Testis (tissue), 2 donors: ENCODE results near the gene UBAC1.

Source experiments
- POLR2A ChIP-seq: fragments of 450-650 bp; IDR thresholded peaks from one replicate; pipeline ENCODE4 v1.6.1; 2017; ENCODE audit warnings: antibody characterized with exemption, mild to moderate bottlenecking, moderate library complexity
- TF ChIP-seq, protein P1 (sequence below), 3 experiments: fragments of 450-650 bp in 2 of 3; fragments of 200-600 bp in 1 of 3; sonication (generic) in 1 of 3; IDR thresholded peaks; one replicate each; pipeline ENCODE4 v1.5.1; 2016 to 2019; ENCODE audit warnings: antibody characterized with exemption in 3 of 3, mild to moderate bottlenecking in 2 of 3, moderate library complexity in 1 of 3

- no peak for TF ChIP-seq POLR2A
- TF ChIP-seq, protein P1, sequence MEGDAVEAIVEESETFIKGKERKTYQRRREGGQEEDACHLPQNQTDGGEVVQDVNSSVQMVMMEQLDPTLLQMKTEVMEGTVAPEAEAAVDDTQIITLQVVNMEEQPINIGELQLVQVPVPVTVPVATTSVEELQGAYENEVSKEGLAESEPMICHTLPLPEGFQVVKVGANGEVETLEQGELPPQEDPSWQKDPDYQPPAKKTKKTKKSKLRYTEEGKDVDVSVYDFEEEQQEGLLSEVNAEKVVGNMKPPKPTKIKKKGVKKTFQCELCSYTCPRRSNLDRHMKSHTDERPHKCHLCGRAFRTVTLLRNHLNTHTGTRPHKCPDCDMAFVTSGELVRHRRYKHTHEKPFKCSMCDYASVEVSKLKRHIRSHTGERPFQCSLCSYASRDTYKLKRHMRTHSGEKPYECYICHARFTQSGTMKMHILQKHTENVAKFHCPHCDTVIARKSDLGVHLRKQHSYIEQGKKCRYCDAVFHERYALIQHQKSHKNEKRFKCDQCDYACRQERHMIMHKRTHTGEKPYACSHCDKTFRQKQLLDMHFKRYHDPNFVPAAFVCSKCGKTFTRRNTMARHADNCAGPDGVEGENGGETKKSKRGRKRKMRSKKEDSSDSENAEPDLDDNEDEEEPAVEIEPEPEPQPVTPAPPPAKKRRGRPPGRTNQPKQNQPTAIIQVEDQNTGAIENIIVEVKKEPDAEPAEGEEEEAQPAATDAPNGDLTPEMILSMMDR (IDR thresholded peaks at IDR 0.05) = no peak
Observed at GRCh38 chr9:135920973-135921585, 40.1 kb downstream of the UBAC1 start.
